Retinal pigment epithelial cell (primary cell): Measurements from ENCODE around the gene GMNN.
"Not testable (repeated sequence)": the region's sequence is repeated elsewhere in the genome, so short reads cannot be mapped to it uniquely, and the experiment has no call there.

Experiments used
- DNase-seq: peaks from one replicate; pipeline ENCODE4 v3.0.0-alpha.2; 2010; ENCODE audit warnings: low read depth
- H3K4me3 ChIP-seq: 2 replicates; pipeline ENCODE4 v1.5.1; 2011; ENCODE audit warnings: mild to moderate bottlenecking, low read length, control low read depth, moderate library complexity
- CTCF ChIP-seq: conservative IDR thresholded peaks from 2 replicates; pipeline ENCODE4 v1.5.1; 2011; ENCODE audit warnings: low read depth, low read length, control low read depth, inconsistent platforms

GMNN gene

GRCh38 chr6:24743265-24743943 is 31.3 kb upstream of the GMNN start:
- peak; percentile 97 for DNase-seq
- TF ChIP-seq CTCF, result no peak
- H3K4me3 ChIP-seq, result peak overlapping the region; percentile 15

- no peak overlapping the region for H3K4me3 ChIP-seq
- no peak for DNase-seq
- TF ChIP-seq CTCF, result no peak
Observed at GRCh38 chr6:24743944-24744335, 30.8 kb upstream of the GMNN start.

- no peak for TF ChIP-seq CTCF
- no peak for DNase-seq
- H3K4me3 ChIP-seq, result no peak overlapping the region
Observed at GRCh38 chr6:24744911-24745310, 29.8 kb upstream of the GMNN start.

GRCh38 chr6:24749297-24749696 is 25.4 kb upstream of the GMNN start:
- TF ChIP-seq CTCF, result no peak
- DNase-seq, result no peak
- H3K4me3 ChIP-seq, result no peak overlapping the region

- DNase-seq, result not testable (repeated sequence)
Observed at GRCh38 chr6:24750878-24751277, 23.9 kb upstream of the GMNN start.

GRCh38 chr6:24752503-24752902 is 22.2 kb upstream of the GMNN start:
- TF ChIP-seq CTCF, result no peak
- no peak for DNase-seq
- no peak overlapping the region for H3K4me3 ChIP-seq

More at GRCh38 chr6:24750878-24751277, 23.9 kb upstream of the GMNN start:
- H3K4me3 ChIP-seq, result not testable (repeated sequence)

GRCh38 chr6:24752917-24753492 is 21.7 kb upstream of the GMNN start:
- no peak for DNase-seq
- H3K4me3 ChIP-seq, result no peak overlapping the region
- no peak for TF ChIP-seq CTCF
